GM12865 (cell line): ENCODE results near the gene PCDHGB3.

Source experiments
- DNase-seq: peaks from one replicate; pipeline ENCODE4 v3.0.0; 2010; ENCODE audit warnings: low read depth
- H3K4me3 ChIP-seq: 2 replicates; pipeline ENCODE4 v1.5.1; 2011; ENCODE audit warnings: mild to moderate bottlenecking, low read depth, low read length, control low read depth
- TF ChIP-seq, protein P1 (sequence below): IDR thresholded peaks from 2 replicates; pipeline ENCODE4 v1.5.1; 2011; ENCODE audit warnings: low read length, control low read depth, low read depth, inconsistent platforms; ENCODE audit not compliant: insufficient read depth; ENCODE audit errors: missing control alignments

The PCDHGB3 gene

GRCh38 chr5:141397756-141398551 is 27.9 kb downstream of the PCDHGB3 start, which contains the start of gene PCDHGB5:
PCDHGB5 (plus strand) TSS chr5:141397947; CDS start chr5:141398128, 181 bp downstream.
- peak within 1 kb of the TSS; percentile 59 for H3K4me3 ChIP-seq
- peak; percentile 74 for DNase-seq
- TF ChIP-seq, protein P1, sequence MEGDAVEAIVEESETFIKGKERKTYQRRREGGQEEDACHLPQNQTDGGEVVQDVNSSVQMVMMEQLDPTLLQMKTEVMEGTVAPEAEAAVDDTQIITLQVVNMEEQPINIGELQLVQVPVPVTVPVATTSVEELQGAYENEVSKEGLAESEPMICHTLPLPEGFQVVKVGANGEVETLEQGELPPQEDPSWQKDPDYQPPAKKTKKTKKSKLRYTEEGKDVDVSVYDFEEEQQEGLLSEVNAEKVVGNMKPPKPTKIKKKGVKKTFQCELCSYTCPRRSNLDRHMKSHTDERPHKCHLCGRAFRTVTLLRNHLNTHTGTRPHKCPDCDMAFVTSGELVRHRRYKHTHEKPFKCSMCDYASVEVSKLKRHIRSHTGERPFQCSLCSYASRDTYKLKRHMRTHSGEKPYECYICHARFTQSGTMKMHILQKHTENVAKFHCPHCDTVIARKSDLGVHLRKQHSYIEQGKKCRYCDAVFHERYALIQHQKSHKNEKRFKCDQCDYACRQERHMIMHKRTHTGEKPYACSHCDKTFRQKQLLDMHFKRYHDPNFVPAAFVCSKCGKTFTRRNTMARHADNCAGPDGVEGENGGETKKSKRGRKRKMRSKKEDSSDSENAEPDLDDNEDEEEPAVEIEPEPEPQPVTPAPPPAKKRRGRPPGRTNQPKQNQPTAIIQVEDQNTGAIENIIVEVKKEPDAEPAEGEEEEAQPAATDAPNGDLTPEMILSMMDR = peak; percentile 66

GRCh38 chr5:141398608-141399007 is 28.6 kb downstream of the PCDHGB3 start:
- no peak overlapping the region for H3K4me3 ChIP-seq
- DNase-seq = no peak
- TF ChIP-seq, protein P1 = no peak

GRCh38 chr5:141399555-141400258 is 29.7 kb downstream of the PCDHGB3 start:
- no peak overlapping the region for H3K4me3 ChIP-seq
- TF ChIP-seq, protein P1 = no peak

GRCh38 chr5:141402553-141403243 is 32.7 kb downstream of the PCDHGB3 start, which contains the start of gene PCDHGA9:
PCDHGA9 (plus strand) TSS chr5:141402778; CDS start chr5:141402953, 175 bp downstream.
- no peak for DNase-seq
- TF ChIP-seq, protein P1 = peak; percentile 23
- H3K4me3 ChIP-seq = no peak within 1 kb of the TSS

More at GRCh38 chr5:141399555-141400258, 29.7 kb downstream of the PCDHGB3 start:
- no peak for DNase-seq

- TF ChIP-seq, protein P1 = no peak
- DNase-seq = no peak
- no peak overlapping the region for H3K4me3 ChIP-seq
These were observed 33.3 kb downstream of the PCDHGB3 start for GRCh38 chr5:141403387-141403786.

DNA sequence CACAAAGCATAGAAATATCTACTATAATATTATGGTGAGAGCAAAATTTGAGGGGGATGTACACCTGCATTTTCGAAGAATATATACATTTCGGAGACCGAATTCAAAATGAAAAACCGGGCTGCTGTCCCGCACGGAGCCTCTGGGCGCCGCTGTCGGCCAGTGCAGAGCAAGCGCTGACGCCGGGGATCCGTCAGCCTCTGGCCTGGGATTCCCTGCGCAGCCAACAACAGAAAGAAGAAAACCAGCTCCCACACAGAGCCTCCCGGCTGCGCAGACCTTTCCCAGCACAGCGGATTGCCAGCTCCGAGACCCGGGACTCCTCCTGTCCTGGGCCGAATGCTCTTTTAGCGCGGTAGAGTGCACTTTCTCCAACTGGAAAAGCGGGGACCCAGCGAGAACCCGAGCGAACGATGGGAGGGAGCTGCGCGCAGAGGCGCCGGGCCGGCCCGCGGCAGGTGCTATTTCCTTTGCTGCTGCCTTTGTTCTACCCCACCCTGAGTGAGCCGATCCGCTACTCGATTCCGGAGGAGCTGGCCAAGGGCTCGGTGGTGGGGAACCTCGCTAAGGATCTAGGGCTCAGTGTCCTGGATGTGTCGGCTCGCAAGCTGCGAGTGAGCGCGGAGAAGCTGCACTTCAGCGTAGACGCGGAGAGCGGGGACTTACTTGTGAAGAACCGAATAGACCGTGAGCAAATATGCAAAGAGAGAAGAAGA is 37.9 kb downstream of the PCDHGB3 start, which contains the start of gene PCDHGB6:
Gene PCDHGB6 (plus strand): TSS at position 232 of the 716 bp plus-strand sequence. CDS start 182 bp downstream, at position 414.
- peak within 1 kb of the TSS; percentile 42 for H3K4me3 ChIP-seq
- peak; percentile 58 for DNase-seq
- TF ChIP-seq, protein P1 = peak; percentile 53
